Astrocyte (in vitro differentiated cells and primary cell): ENCODE measurements around the gene SCGB1C1. TPM values are rescaled to one million over a fixed set of nuclear protein-coding genes. Genes with fewer than 3 reads are reported as not detected.

Experiments
- DNase-seq: peaks from one replicate; pipeline ENCODE4 v3.0.0-alpha.2; 2010; ENCODE audit warnings: low read depth
- FAIRE-seq: peaks from 2 replicates; lab custom pipeline; 2011; peaks lifted over from hg19 to GRCh38; lab: Jason Lieb, UNC
- H2AFZ ChIP-seq: 2 replicates; pipeline ENCODE4 v1.6.0; 2012; ENCODE audit warnings: low read depth, low read length, inconsistent platforms
- H3K27ac ChIP-seq: 2 replicates; pipeline ENCODE4 v1.5.1; 2011; ENCODE audit warnings: low read depth, low read length, inconsistent platforms
- H3K27me3 ChIP-seq: 2 replicates; pipeline ENCODE4 v1.6.0; 2011; ENCODE audit warnings: low read length, inconsistent platforms; ENCODE audit not compliant: insufficient read depth
- H3K36me3 ChIP-seq: 2 replicates; pipeline ENCODE4 v1.5.1; 2011; ENCODE audit warnings: low read length, inconsistent platforms; ENCODE audit not compliant: insufficient read depth
- H3K4me1 ChIP-seq: 2 replicates; pipeline ENCODE4 v1.5.1; 2011; ENCODE audit warnings: low read length, inconsistent platforms; ENCODE audit not compliant: insufficient read depth
- H3K4me2 ChIP-seq: 2 replicates; pipeline ENCODE4 v1.6.0; 2012; ENCODE audit warnings: low read length, inconsistent platforms
- H3K4me3 ChIP-seq: 2 replicates; pipeline ENCODE4 v1.5.1; 2011; ENCODE audit warnings: low read depth, mild to moderate bottlenecking, low read length, inconsistent platforms; ENCODE audit not compliant: insufficient read depth
- H3K79me2 ChIP-seq: 2 replicates; pipeline ENCODE4 v1.6.0; 2012; ENCODE audit warnings: mild to moderate bottlenecking, low read length, inconsistent platforms; ENCODE audit not compliant: insufficient read depth
- H3K9ac ChIP-seq: 2 replicates; pipeline ENCODE4 v1.6.0; 2012; ENCODE audit warnings: mild to moderate bottlenecking, low read length, inconsistent platforms
- H3K9me3 ChIP-seq: 2 replicates; pipeline ENCODE4 v1.5.1; 2012; ENCODE audit warnings: low read depth, mild to moderate bottlenecking, low read length, inconsistent platforms; ENCODE audit not compliant: insufficient read depth
- H4K20me1 ChIP-seq: 2 replicates; pipeline ENCODE4 v1.6.0; 2012; ENCODE audit warnings: low read length, inconsistent platforms; ENCODE audit not compliant: insufficient read depth
- H3K27ac Mint-ChIP-seq: one replicate; pipeline ENCODE4 v1.8.0; 2021; ENCODE audit warnings: mild to moderate bottlenecking, mixed read lengths; ENCODE audit not compliant: unreplicated experiment
- H3K27me3 Mint-ChIP-seq: one replicate; pipeline ENCODE4 v1.8.0; 2021; ENCODE audit warnings: low read depth, mixed read lengths; ENCODE audit not compliant: unreplicated experiment
- H3K36me3 Mint-ChIP-seq: one replicate; pipeline ENCODE4 v1.8.0; 2021; ENCODE audit warnings: low read depth, mixed read lengths; ENCODE audit not compliant: unreplicated experiment
- H3K4me1 Mint-ChIP-seq: one replicate; pipeline ENCODE4 v1.8.0; 2021; ENCODE audit warnings: low read depth, mixed read lengths; ENCODE audit not compliant: unreplicated experiment
- H3K4me3 Mint-ChIP-seq: one replicate; pipeline ENCODE4 v1.8.0; 2021; ENCODE audit warnings: mild to moderate bottlenecking, moderate library complexity, mixed read lengths; ENCODE audit not compliant: unreplicated experiment
- H3K9me3 Mint-ChIP-seq: one replicate; pipeline ENCODE4 v1.8.0; 2021; ENCODE audit warnings: mild to moderate bottlenecking, mixed read lengths; ENCODE audit not compliant: unreplicated experiment
- EZH2 ChIP-seq: IDR thresholded peaks from 2 replicates; pipeline ENCODE4 v1.6.1; 2012; ENCODE audit warnings: mild to moderate bottlenecking, low read length, inconsistent platforms; ENCODE audit not compliant: insufficient read depth
- total RNA-seq: library from RNA; stranded (reverse); gene quantifications from 2 replicates; pipeline ENCODE4 v1.2.1, GENCODE V29; 2021
- TF ChIP-seq, protein P1 (sequence below): IDR thresholded peaks from 2 replicates; pipeline ENCODE4 v1.5.1; 2011; ENCODE audit warnings: low read depth, mild to moderate bottlenecking, inconsistent platforms, low read length, moderate library complexity; ENCODE audit not compliant: insufficient read depth

The SCGB1C1 gene
- total RNA-seq, 1 donor from 2014 or later: not detected

DNA sequence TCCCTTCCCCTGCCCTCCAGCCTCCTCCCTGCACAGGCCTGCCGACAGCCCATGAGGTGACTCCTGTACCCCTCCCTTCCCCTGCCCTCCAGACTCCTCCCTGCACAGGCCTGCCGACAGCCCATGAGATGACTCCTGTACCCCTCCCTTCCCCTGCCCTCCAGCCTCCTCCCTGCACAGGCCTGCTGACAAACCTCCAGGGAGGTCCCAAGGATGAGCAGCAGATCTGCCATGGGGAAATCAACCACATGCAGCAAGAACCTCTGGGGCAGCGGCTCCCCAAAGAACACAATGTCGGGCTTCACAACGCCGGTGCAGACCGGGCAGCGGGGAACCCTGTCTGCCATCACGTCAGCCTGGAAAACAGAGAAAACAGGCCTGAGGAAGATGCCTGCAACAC is 31.0 kb downstream of the SCGB1C1 start:
- H3K9ac ChIP-seq: no peak overlapping the region
- H3K27ac ChIP-seq: no peak overlapping the region
- H3K4me1 ChIP-seq: no peaks in the 10 kb centered on the region
- H3K36me3 Mint-ChIP-seq: peaks cover 11% of the 10 kb centered on the region
- no peak overlapping the region for H3K4me3 Mint-ChIP-seq
- H3K4me2 ChIP-seq: no peak overlapping the region
- no peaks in the 10 kb centered on the region for H4K20me1 ChIP-seq
- H3K4me1 Mint-ChIP-seq: peaks cover 4% of the 10 kb centered on the region
- no peaks in the 10 kb centered on the region for H3K27me3 ChIP-seq
- H3K9me3 Mint-ChIP-seq: no peaks in the 10 kb centered on the region
- FAIRE-seq (no peak), DNase-seq (no peak)
- no peak overlapping the region for H3K27ac Mint-ChIP-seq
- H2AFZ ChIP-seq: no peak overlapping the region
- H3K36me3 ChIP-seq: no peaks in the 10 kb centered on the region
- no peak overlapping the region for H3K4me3 ChIP-seq
- TF ChIP-seq, protein P1, sequence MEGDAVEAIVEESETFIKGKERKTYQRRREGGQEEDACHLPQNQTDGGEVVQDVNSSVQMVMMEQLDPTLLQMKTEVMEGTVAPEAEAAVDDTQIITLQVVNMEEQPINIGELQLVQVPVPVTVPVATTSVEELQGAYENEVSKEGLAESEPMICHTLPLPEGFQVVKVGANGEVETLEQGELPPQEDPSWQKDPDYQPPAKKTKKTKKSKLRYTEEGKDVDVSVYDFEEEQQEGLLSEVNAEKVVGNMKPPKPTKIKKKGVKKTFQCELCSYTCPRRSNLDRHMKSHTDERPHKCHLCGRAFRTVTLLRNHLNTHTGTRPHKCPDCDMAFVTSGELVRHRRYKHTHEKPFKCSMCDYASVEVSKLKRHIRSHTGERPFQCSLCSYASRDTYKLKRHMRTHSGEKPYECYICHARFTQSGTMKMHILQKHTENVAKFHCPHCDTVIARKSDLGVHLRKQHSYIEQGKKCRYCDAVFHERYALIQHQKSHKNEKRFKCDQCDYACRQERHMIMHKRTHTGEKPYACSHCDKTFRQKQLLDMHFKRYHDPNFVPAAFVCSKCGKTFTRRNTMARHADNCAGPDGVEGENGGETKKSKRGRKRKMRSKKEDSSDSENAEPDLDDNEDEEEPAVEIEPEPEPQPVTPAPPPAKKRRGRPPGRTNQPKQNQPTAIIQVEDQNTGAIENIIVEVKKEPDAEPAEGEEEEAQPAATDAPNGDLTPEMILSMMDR: no peak
- no peak for TF ChIP-seq EZH2
- peaks cover 3% of the 10 kb centered on the region for H3K79me2 ChIP-seq
- H3K27me3 Mint-ChIP-seq: no peaks in the 10 kb centered on the region
- H3K9me3 ChIP-seq: no peaks in the 10 kb centered on the region

DNA sequence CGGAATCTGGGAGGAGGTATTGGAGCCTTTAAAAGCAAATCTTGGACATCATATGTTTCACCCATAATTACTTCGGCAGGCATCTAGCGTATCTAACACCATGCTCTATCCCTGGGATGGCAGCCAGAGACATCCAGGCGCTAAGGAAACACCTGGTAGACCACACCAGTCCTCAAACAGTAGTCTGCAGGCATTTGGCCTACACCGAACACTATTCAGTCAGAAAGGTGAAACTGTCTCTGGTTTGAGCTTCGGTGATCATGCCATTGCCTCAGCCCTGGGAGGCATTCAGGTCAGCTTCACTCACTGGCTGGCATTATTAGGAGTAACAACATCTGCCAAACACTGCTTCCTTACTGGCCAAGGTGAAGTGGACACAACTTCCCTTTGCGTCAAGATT is 31.5 kb downstream of the SCGB1C1 start:
- Histone ChIP-seq H3K9me3 (no peaks in the 10 kb centered on the region), H3K27me3 (no peaks in the 10 kb centered on the region), H3K4me2 (no peak overlapping the region), H3K36me3 (no peaks in the 10 kb centered on the region), H3K4me1 (no peaks in the 10 kb centered on the region), H3K79me2 (peaks cover 3% of the 10 kb centered on the region), H3K9ac (no peak overlapping the region), H2AFZ (no peak overlapping the region), H4K20me1 (no peaks in the 10 kb centered on the region), H3K4me3 (no peak overlapping the region), H3K27ac (no peak overlapping the region)
- peaks cover 4% of the 10 kb centered on the region for H3K4me1 Mint-ChIP-seq
- no peaks in the 10 kb centered on the region for H3K27me3 Mint-ChIP-seq
- DNase-seq (no peak), FAIRE-seq (no peak)
- H3K4me3 Mint-ChIP-seq: no peak overlapping the region
- peaks cover 11% of the 10 kb centered on the region for H3K36me3 Mint-ChIP-seq
- H3K9me3 Mint-ChIP-seq: no peaks in the 10 kb centered on the region
- no peak for TF ChIP-seq EZH2
- TF ChIP-seq, protein P1: no peak
- H3K27ac Mint-ChIP-seq: no peak overlapping the region

DNA sequence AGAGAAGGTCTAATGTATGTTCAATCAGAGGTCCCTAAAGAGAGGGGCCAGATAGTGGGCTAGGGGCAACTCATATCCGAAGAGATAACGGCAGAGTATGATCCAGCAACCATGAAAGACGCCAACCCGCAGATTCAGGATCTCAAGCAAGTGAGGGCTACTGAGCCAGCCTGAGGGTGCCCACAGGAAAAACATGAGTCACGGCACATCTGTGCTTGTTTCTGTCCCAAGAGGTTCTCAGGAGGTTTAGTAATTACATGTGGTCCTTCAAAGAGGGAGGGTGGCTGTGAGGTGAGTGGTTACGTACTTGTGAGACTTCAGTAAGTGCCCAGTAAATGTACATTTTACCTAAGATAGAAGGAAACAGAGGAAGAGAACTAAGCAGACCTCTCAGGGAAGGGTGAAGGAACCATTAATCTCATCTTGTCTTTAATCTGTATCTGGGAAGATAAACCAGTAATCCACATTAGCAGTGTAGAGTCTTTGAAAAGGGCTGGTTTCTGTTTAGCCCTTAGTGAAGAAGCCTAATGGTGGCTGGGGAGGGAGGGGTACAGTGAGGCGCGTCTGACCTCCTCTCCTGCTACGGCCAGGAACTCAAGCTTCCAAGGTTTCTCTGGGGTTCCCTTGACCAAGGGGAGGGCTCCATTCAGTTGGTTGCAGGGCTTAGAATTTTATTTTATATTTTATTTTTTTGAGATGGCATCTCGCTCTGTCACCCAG is 33.0 kb downstream of the SCGB1C1 start:
- DNase-seq (peak; percentile 31), FAIRE-seq (no peak)
- Mint-ChIP-seq H3K9me3 (no peaks in the 10 kb centered on the region), H3K36me3 (peaks cover 11% of the 10 kb centered on the region), H3K4me1 (peaks cover 4% of the 10 kb centered on the region), H3K27ac (no peak overlapping the region), H3K27me3 (no peaks in the 10 kb centered on the region), H3K4me3 (no peak overlapping the region)
- Histone ChIP-seq H3K4me3 (no peak overlapping the region), H3K4me2 (no peak overlapping the region), H2AFZ (no peak overlapping the region), H3K79me2 (peaks cover 3% of the 10 kb centered on the region), H4K20me1 (no peaks in the 10 kb centered on the region), H3K9ac (no peak overlapping the region), H3K9me3 (no peaks in the 10 kb centered on the region), H3K27ac (no peak overlapping the region), H3K27me3 (no peaks in the 10 kb centered on the region), H3K4me1 (no peaks in the 10 kb centered on the region), H3K36me3 (no peaks in the 10 kb centered on the region)
- no peak for TF ChIP-seq EZH2
- TF ChIP-seq, protein P1: no peak
